GM10266 (cell line): Measurements from ENCODE around the gene CYP2C19.

Experiments used
- DNase-seq: peaks from one replicate; pipeline ENCODE4 v3.0.0; 2012; ENCODE audit errors: extremely low spot score
- CTCF ChIP-seq: IDR thresholded peaks from 2 replicates; pipeline ENCODE4 v1.5.1; 2012; ENCODE audit warnings: mild to moderate bottlenecking, low read depth; ENCODE audit not compliant: control insufficient read depth, insufficient read depth; ENCODE audit errors: missing control alignments

The CYP2C19 gene

GRCh38 chr10:94846204-94846603, 83.7 kb downstream of the CYP2C19 start:
- DNase-seq = no peak
- no peak for TF ChIP-seq CTCF

- DNase-seq = no peak
- no peak for TF ChIP-seq CTCF
Measured at GRCh38 chr10:94850766-94851165, 88.3 kb downstream of the CYP2C19 start.

- TF ChIP-seq CTCF = no peak
- no peak for DNase-seq
Measured at GRCh38 chr10:94851263-94851662, 88.8 kb downstream of the CYP2C19 start.

- no peak for DNase-seq
- TF ChIP-seq CTCF = no peak
Measured at GRCh38 chr10:94852438-94852837, 90.0 kb downstream of the CYP2C19 start.

GRCh38 chr10:94853065-94853464, 90.6 kb downstream of the CYP2C19 start:
- TF ChIP-seq CTCF = no peak
- DNase-seq = no peak

- no peak for TF ChIP-seq CTCF
- no peak for DNase-seq
Measured at GRCh38 chr10:94858005-94858404, 95.5 kb downstream of the CYP2C19 start.

- no peak for TF ChIP-seq CTCF
- DNase-seq = no peak
Measured at GRCh38 chr10:94859086-94859485, 96.6 kb downstream of the CYP2C19 start.

GRCh38 chr10:94878649-94879048, 116.2 kb downstream of the CYP2C19 start:
- no peak for TF ChIP-seq CTCF
- DNase-seq = no peak
